ENCODE data around the gene RASA3.

GRCh38 chr13:114109641-114110041 lies 22.8 kb downstream of the RASA3 start:
- TF ChIP-seq CTCF (IDR thresholded peaks at IDR 0.05; ENCODE audit: insufficient read depth, low read depth, low read length) (no peak), EZH2 (IDR thresholded peaks at IDR 0.05; ENCODE audit: insufficient read depth, low read length) (no peak)

Data from astrocyte (in vitro differentiated cells and primary cell).